Stomach (tissue), 9 donors: ENCODE results near the gene EXO5. TPM values are rescaled to one million over a fixed set of nuclear protein-coding genes. Genes with fewer than 3 reads are reported as not detected.
"Not testable (repeated sequence)": the region's sequence is repeated elsewhere in the genome, so short reads cannot be mapped to it uniquely, and the experiment has no call there.

Experiments
- DNase-seq, 2 donors: peaks; one replicate each; pipeline versions ENCODE4 v3.0.0 to v3.0.0-alpha.2; 2013 to 2019
- H3K27ac ChIP-seq, 5 donors: fragments of 200-600 bp in 4 of 5; sonication (generic) in 4 of 5; one replicate each; pipeline ENCODE4 v1.5.1; 2013 to 2019; ENCODE audit warnings: mild to moderate bottlenecking in 1 of 5, moderate library complexity in 1 of 5
- H3K27me3 ChIP-seq, 3 donors: fragments of 200-600 bp; sonication (generic); one replicate each; pipeline ENCODE4 v1.5.1; 2017 to 2019; ENCODE audit warnings: mixed run types in 1 of 3
- H3K36me3 ChIP-seq, 4 donors: fragments of 200-600 bp; sonication (generic); 1 replicate in 3 of 4; 2 replicates in 1 of 4; pipeline ENCODE4 v1.5.1; 2016 to 2019
- H3K4me1 ChIP-seq, 4 donors: fragments of 200-600 bp; sonication (generic); one replicate each; pipeline ENCODE4 v1.5.1; 2016 to 2019
- H3K4me3 ChIP-seq, 4 donors: fragments of 200-600 bp; sonication (generic) in 3 of 4; one replicate each; pipeline ENCODE4 v1.5.1; 2016 to 2019; ENCODE audit warnings: mild to moderate bottlenecking in 1 of 4
- H3K9me3 ChIP-seq, 4 donors: fragments of 200-600 bp; sonication (generic); one replicate each; pipeline ENCODE4 v1.5.1; 2016 to 2019
- EP300 ChIP-seq: sonication (generic); formaldehyde crosslinking; IDR thresholded peaks from one replicate; pipeline ENCODE4 v1.6.1; 2017; ENCODE audit warnings: antibody characterized with exemption
- POLR2A ChIP-seq, 4 donors: fragments of 450-650 bp; IDR thresholded peaks; one replicate each; pipeline ENCODE4 v1.6.1; 2016; ENCODE audit warnings: antibody characterized with exemption in 4 of 4, control low read depth in 2 of 4, mild to moderate bottlenecking in 1 of 4, moderate library complexity in 1 of 4
- POLR2AphosphoS5 ChIP-seq, 3 donors: sonication (generic); formaldehyde crosslinking; IDR thresholded peaks; one replicate each; pipeline ENCODE4 v1.6.1; 2016; ENCODE audit warnings: antibody characterized with exemption in 3 of 3
- WGBS, 5 donors: extraction: QIAGEN DNeasy Blood & Tissue Kit in 3 of 5; methylation state at CpG; one replicate each; pipeline versions ENCODE4 v1.1.5 to v1.1.7; 2013 to 2018; 5-methylcytosine and 5-hydroxymethylcytosine counted together
- intact Hi-C: fragments of 100-400 bp; cut with DNase I; formaldehyde crosslinking; loops from one replicate; pipeline ENCODE4 v1.15.1; 2023; ENCODE audit warnings: low total_unique reads
- polyA plus RNA-seq, 3 donors: library from polyadenylated mRNA; stranded (reverse); fragments of 200-250 nt; gene quantifications; one replicate each; pipeline ENCODE4 v1.2.3, GENCODE V29; 2013
- total RNA-seq, 5 donors: library from RNA; depleted of rRNA; stranded (reverse); fragments of >200 nt; gene quantifications; one replicate each; pipeline versions ENCODE4 v1.1.0 to v1.2.3, GENCODE V29; 2014 to 2016
- TF ChIP-seq, protein P1 (sequence below), 7 experiments: fragments of 450-650 bp in 4 of 7; fragments of 200-600 bp in 3 of 7; sonication (generic) in 3 of 7; IDR thresholded peaks; one replicate each; pipeline ENCODE4 v1.5.1; 2016 to 2019; ENCODE audit warnings: antibody characterized with exemption in 7 of 7, control low read depth in 2 of 7, mild to moderate bottlenecking in 1 of 7
- donor health status: healthy with polysubstance abuse.
- donor health status: Bipolar disorder and iron deficiency.
- donor health status: healthy.

EXO5 gene
- total and polyA plus RNA-seq, 8 donors, result 0.45 to 9.0 (median 5.4) TPM

DNA sequence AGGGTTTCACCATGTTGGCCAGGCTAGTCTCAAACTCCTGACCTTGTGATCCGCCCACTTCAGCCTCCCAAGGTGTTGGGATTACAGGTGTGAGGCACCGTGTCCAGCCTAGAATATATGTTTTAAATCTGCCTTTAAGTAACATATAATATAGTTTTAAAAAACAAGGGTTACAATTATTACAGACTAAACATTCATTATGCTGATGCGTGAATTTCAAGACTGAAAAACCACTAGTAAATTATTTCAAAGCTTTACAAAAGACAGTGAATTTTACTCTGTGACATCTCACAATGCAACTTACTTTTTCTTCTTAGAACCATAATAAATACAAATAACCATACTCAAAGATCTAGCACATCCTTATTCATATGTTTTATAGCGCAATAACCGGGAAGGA is 47.6 kb downstream of the EXO5 start:
- no peaks in the 10 kb centered on the region for H3K36me3 ChIP-seq
- H3K27ac ChIP-seq, result no peak overlapping the region
- no peaks in the 10 kb centered on the region for H3K4me1 ChIP-seq
- TF ChIP-seq, protein P1, sequence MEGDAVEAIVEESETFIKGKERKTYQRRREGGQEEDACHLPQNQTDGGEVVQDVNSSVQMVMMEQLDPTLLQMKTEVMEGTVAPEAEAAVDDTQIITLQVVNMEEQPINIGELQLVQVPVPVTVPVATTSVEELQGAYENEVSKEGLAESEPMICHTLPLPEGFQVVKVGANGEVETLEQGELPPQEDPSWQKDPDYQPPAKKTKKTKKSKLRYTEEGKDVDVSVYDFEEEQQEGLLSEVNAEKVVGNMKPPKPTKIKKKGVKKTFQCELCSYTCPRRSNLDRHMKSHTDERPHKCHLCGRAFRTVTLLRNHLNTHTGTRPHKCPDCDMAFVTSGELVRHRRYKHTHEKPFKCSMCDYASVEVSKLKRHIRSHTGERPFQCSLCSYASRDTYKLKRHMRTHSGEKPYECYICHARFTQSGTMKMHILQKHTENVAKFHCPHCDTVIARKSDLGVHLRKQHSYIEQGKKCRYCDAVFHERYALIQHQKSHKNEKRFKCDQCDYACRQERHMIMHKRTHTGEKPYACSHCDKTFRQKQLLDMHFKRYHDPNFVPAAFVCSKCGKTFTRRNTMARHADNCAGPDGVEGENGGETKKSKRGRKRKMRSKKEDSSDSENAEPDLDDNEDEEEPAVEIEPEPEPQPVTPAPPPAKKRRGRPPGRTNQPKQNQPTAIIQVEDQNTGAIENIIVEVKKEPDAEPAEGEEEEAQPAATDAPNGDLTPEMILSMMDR (IDR thresholded peaks at IDR 0.05), result no peak
- no peak for TF ChIP-seq POLR2AphosphoS5 (IDR thresholded peaks at IDR 0.05)
- TF ChIP-seq EP300, result no peak
- no peak for TF ChIP-seq POLR2A (IDR thresholded peaks at IDR 0.05)
- peaks cover 0 to 6% (median 0%) of the 10 kb centered on the region in 4 donors for H3K9me3 ChIP-seq
- 91 to 94% (median 93%) methylated on average over 5 of the region's 5 CpGs for WGBS, 5 donors
- intact Hi-C loops, result no loop called here
- no peak overlapping the region for H3K4me3 ChIP-seq
- no peaks in the 10 kb centered on the region for H3K27me3 ChIP-seq
- DNase-seq, result no peak

DNA sequence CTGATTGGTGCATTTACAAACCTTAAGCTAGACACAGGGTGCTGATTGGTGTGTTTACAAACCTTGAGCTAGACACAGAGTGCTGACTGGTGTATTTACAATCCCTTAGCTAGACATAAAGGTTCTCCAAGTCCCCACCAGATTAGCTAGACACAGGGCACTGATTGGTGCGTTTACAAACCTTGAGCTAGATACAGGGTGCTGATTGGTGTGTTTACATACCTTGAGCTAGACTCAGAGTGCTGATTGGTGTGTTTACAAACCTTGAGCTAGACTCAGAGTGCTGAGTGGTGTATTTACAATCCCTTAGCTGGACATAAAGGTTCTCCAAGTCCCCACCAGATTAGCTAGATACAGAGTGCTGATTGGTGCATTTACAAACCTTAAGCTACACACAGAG is 49.7 kb downstream of the EXO5 start:
- intact Hi-C loops, H3K27me3 ChIP-seq, H3K9me3 ChIP-seq, H3K27ac ChIP-seq, H3K4me1 ChIP-seq, H3K36me3 ChIP-seq, H3K4me3 ChIP-seq, DNase-seq: not testable (repeated sequence)
- WGBS, 5 donors, result 52 to 82% (median 65%) methylated on average over 1 of the region's 1 CpG; no CpG with 5 or more reads in 1 of the 5 donors

DNA sequence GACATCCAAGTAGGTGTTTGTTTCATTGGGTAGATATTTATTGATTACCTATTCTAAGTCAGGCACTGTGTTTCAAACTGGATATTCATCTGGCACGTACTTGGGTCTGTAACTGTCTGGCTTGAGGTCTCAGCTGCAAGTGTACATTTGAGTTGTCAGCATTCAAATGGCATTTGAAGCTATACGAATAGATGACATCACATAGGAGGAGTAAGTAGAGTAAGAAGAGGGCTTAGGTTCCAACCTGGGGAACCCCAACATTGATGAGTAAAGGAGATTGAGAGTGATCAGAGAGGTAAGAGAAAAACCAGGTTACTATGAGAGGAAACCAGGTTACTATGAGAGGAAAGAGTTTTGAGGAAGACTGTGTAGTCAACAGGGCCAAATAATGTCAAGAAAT is 53.6 kb downstream of the EXO5 start:
- WGBS, 5 donors, result 75 to 86% (median 81%) methylated on average over 2 of the region's 2 CpGs
- Histone ChIP-seq H3K4me1 (no peaks in the 10 kb centered on the region), H3K9me3 (peaks cover 0 to 6% (median 0%) of the 10 kb centered on the region in 4 donors), H3K27ac (no peak overlapping the region), H3K4me3 (no peak overlapping the region), H3K27me3 (no peaks in the 10 kb centered on the region), H3K36me3 (no peaks in the 10 kb centered on the region)
- intact Hi-C loops, result no loop called here
- TF ChIP-seq EP300 (no peak), POLR2AphosphoS5 (IDR thresholded peaks at IDR 0.05) (no peak)
- no peak for DNase-seq

DNA sequence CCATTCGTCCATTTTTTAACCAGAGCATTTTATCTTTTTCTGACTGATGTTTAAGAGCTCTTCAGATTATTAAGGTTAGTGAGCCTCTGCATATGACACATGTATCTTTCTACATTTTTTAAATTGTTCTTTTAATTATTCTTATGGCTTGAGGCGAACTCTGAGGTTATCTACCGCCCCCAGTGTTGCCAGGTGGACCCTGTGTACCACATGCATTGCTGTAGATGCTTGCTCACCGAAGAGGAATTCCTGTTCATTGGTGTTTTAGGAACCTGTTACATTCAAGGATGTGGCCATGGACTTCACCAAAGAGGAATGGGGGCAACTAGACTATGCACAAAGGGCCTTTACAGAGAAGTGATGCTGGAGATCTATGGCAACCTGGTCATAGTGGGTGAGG is 54.7 kb downstream of the EXO5 start:
- intact Hi-C loops, result no loop called here
- no peaks in the 10 kb centered on the region for H3K36me3 ChIP-seq
- H3K27ac ChIP-seq, result no peak overlapping the region
- peaks cover 0 to 6% (median 0%) of the 10 kb centered on the region in 4 donors for H3K9me3 ChIP-seq
- DNase-seq, result no peak
- 80 to 88% (median 84%) methylated on average over 4 of the region's 4 CpGs for WGBS, 5 donors
- no peak for TF ChIP-seq POLR2A (IDR thresholded peaks at IDR 0.05)
- no peak for TF ChIP-seq POLR2AphosphoS5 (IDR thresholded peaks at IDR 0.05)
- TF ChIP-seq, protein P1 (IDR thresholded peaks at IDR 0.05), result no peak
- no peak for TF ChIP-seq EP300
- no peaks in the 10 kb centered on the region for H3K27me3 ChIP-seq
- H3K4me3 ChIP-seq, result no peak overlapping the region
- H3K4me1 ChIP-seq, result no peaks in the 10 kb centered on the region

DNA sequence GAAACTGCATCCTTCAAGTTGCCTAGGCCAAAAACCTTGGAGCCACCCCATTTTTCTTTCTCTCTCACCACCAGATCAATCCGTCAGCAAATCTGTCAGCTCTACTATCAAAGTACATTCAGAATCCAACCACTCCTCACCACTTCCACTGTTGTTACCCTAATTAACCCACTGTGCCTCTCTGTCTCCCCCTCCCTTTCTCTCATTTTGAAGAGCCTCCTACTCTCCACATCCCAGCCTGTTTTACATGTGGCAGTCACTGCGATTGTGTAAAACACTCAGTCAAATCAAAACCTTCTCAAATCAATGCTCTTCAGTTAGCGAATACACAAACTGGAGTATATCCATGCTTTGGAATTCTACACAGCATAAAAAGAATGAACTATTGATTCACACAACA is 55.9 kb downstream of the EXO5 start:
- intact Hi-C loops, result no loop called here

More for the DNA sequence above, 55.9 kb downstream of the EXO5 start:
- Histone ChIP-seq H3K4me1 (no peaks in the 10 kb centered on the region), H3K27me3 (no peaks in the 10 kb centered on the region), H3K36me3 (no peaks in the 10 kb centered on the region), H3K27ac (no peak overlapping the region), H3K9me3 (no peaks in the 10 kb centered on the region), H3K4me3 (no peak overlapping the region)
- 69 to 76% (median 72%) methylated on average over 3 of the region's 3 CpGs for WGBS, 5 donors
- TF ChIP-seq, protein P1 (IDR thresholded peaks at IDR 0.05), result no peak
- TF ChIP-seq EP300, result no peak
- TF ChIP-seq POLR2AphosphoS5 (IDR thresholded peaks at IDR 0.05), result no peak
- TF ChIP-seq POLR2A (IDR thresholded peaks at IDR 0.05), result no peak
- no peak for DNase-seq
